Muscle of leg (tissue), 11 donors: ENCODE data around the gene FRY. TPM values are rescaled to one million over a fixed set of nuclear protein-coding genes. Genes with fewer than 3 reads are reported as not detected.

Experiments used
- DNase-seq: peaks from one replicate; pipeline ENCODE4 v3.0.0; 2013
- H3K27ac ChIP-seq: one replicate; pipeline ENCODE4 v1.5.1; 2013; ENCODE audit warnings: mild to moderate bottlenecking, low read length, control low read depth
- H3K27me3 ChIP-seq: one replicate; pipeline ENCODE4 v1.6.1; 2013; ENCODE audit warnings: low read length; ENCODE audit not compliant: control insufficient read depth, insufficient read depth
- H3K36me3 ChIP-seq: one replicate; pipeline ENCODE4 v1.6.1; 2013; ENCODE audit warnings: low read length; ENCODE audit not compliant: control insufficient read depth, insufficient read depth
- H3K4me1 ChIP-seq: one replicate; pipeline ENCODE4 v1.6.1; 2013; ENCODE audit warnings: low read length; ENCODE audit not compliant: control insufficient read depth, insufficient read depth
- H3K4me3 ChIP-seq: one replicate; pipeline ENCODE4 v1.5.1; 2013; ENCODE audit warnings: low read length, control low read depth
- H3K9me3 ChIP-seq: replicated peaks from 2 replicates; pipeline ENCODE4 v1.6.1; 2013; ENCODE audit warnings: low read depth, low read length; ENCODE audit not compliant: control insufficient read depth
- WGBS: methylation state at CpG from one replicate; pipeline ENCODE4 v1.1.5; 2013; ENCODE audit warnings: missing lambda C conversion rate; ENCODE audit not compliant: insufficient coverage; 5-methylcytosine and 5-hydroxymethylcytosine counted together
- polyA plus RNA-seq, 8 donors: library from polyadenylated mRNA; unstranded; fragments of 120-200 nt; gene quantifications; one replicate each; pipeline versions ENCODE4 v1.2.1 to v1.2.3, GENCODE V29; 2013; ENCODE audit warnings: inconsistent platforms in 1 of 8, low replicate concordance in 1 of 8; ENCODE audit not compliant: insufficient read length in 8 of 8, insufficient read depth in 1 of 8
- total RNA-seq: library from RNA; stranded (reverse); fragments of 120-200 nt; gene quantifications from one replicate; pipeline ENCODE4 v1.2.4, GENCODE V29; 2013

The FRY gene
- total and polyA plus RNA-seq, 9 donors: 37.7 to 63.5 (median 47.3) TPM

GRCh38 chr13:32203221-32203620, 171.6 kb downstream of the FRY start:
- Histone ChIP-seq H3K9me3 (no peaks in the 10 kb centered on the region), H3K4me1 (no peaks in the 10 kb centered on the region), H3K27me3 (no peaks in the 10 kb centered on the region), H3K4me3 (no peak overlapping the region), H3K27ac (no peak overlapping the region), H3K36me3 (peaks cover 18% of the 10 kb centered on the region)
- WGBS: 75% methylated on average over 1 of the region's 5 CpGs
- DNase-seq: no peak

GRCh38 chr13:32203736-32204135, 172.2 kb downstream of the FRY start:
- Histone ChIP-seq H3K27ac (no peak overlapping the region), H3K36me3 (peaks cover 22% of the 10 kb centered on the region), H3K4me3 (no peak overlapping the region), H3K4me1 (no peaks in the 10 kb centered on the region), H3K9me3 (no peaks in the 10 kb centered on the region), H3K27me3 (no peaks in the 10 kb centered on the region)
- no peak for DNase-seq
- 64% methylated on average over 1 of the region's 1 CpG for WGBS

GRCh38 chr13:32205431-32206096, 174.0 kb downstream of the FRY start:
- no peak for DNase-seq
- Histone ChIP-seq H3K4me3 (no peak overlapping the region), H3K4me1 (no peaks in the 10 kb centered on the region), H3K27ac (no peak overlapping the region), H3K9me3 (no peaks in the 10 kb centered on the region), H3K36me3 (peaks cover 27% of the 10 kb centered on the region), H3K27me3 (no peaks in the 10 kb centered on the region)
- WGBS: 47% methylated on average over 2 of the region's 4 CpGs

- no peaks in the 10 kb centered on the region for H3K4me1 ChIP-seq
- H3K27me3 ChIP-seq: no peaks in the 10 kb centered on the region
- DNase-seq: no peak
- peaks cover 31% of the 10 kb centered on the region for H3K36me3 ChIP-seq
- H3K9me3 ChIP-seq: no peaks in the 10 kb centered on the region
- 52% methylated on average over 5 of the region's 5 CpGs for WGBS
- no peak overlapping the region for H3K27ac ChIP-seq
- no peak overlapping the region for H3K4me3 ChIP-seq
These were observed 174.6 kb downstream of the FRY start for GRCh38 chr13:32206097-32206740.

GRCh38 chr13:32208860-32209259, 177.3 kb downstream of the FRY start:
- Histone ChIP-seq H3K27ac (no peak overlapping the region), H3K4me1 (no peaks in the 10 kb centered on the region), H3K36me3 (peaks cover 33% of the 10 kb centered on the region), H3K4me3 (no peak overlapping the region), H3K9me3 (no peaks in the 10 kb centered on the region), H3K27me3 (no peaks in the 10 kb centered on the region)
- 82% methylated on average over 11 of the region's 13 CpGs for WGBS
- no peak for DNase-seq

- WGBS: 43% methylated on average over 1 of the region's 2 CpGs
- H3K36me3 ChIP-seq: peaks cover 35% of the 10 kb centered on the region
- no peak overlapping the region for H3K27ac ChIP-seq
These were observed 178.1 kb downstream of the FRY start for GRCh38 chr13:32209652-32210051.

GRCh38 chr13:32210101-32210500, 178.5 kb downstream of the FRY start:
- peaks cover 37% of the 10 kb centered on the region for H3K36me3 ChIP-seq
- H3K27me3 ChIP-seq: no peaks in the 10 kb centered on the region
- no peaks in the 10 kb centered on the region for H3K9me3 ChIP-seq
- DNase-seq: no peak
- H3K27ac ChIP-seq: no peak overlapping the region
- H3K4me1 ChIP-seq: no peaks in the 10 kb centered on the region
- no peak overlapping the region for H3K4me3 ChIP-seq

More at GRCh38 chr13:32209652-32210051, 178.1 kb downstream of the FRY start:
- Histone ChIP-seq H3K4me3 (no peak overlapping the region), H3K27me3 (no peaks in the 10 kb centered on the region), H3K4me1 (no peaks in the 10 kb centered on the region), H3K9me3 (no peaks in the 10 kb centered on the region)
- DNase-seq: no peak

- Histone ChIP-seq H3K4me3 (no peak overlapping the region), H3K27ac (no peak overlapping the region), H3K36me3 (peaks cover 44% of the 10 kb centered on the region), H3K9me3 (no peaks in the 10 kb centered on the region), H3K27me3 (no peaks in the 10 kb centered on the region), H3K4me1 (no peaks in the 10 kb centered on the region)
- 100% methylated on average over 1 of the region's 3 CpGs for WGBS
- no peak for DNase-seq
These were observed 180.2 kb downstream of the FRY start for GRCh38 chr13:32211813-32212212.

- H3K4me3 ChIP-seq: no peak overlapping the region
- no peaks in the 10 kb centered on the region for H3K4me1 ChIP-seq
- WGBS: 83% methylated on average over 1 of the region's 3 CpGs
- H3K27ac ChIP-seq: no peak overlapping the region
- H3K27me3 ChIP-seq: no peaks in the 10 kb centered on the region
- no peaks in the 10 kb centered on the region for H3K9me3 ChIP-seq
- H3K36me3 ChIP-seq: peaks cover 44% of the 10 kb centered on the region
- DNase-seq: no peak
These were observed 180.8 kb downstream of the FRY start for GRCh38 chr13:32212421-32212820.

GRCh38 chr13:32213626-32214025, 182.1 kb downstream of the FRY start:
- H3K4me1 ChIP-seq: no peaks in the 10 kb centered on the region
- no peaks in the 10 kb centered on the region for H3K9me3 ChIP-seq
- H3K27ac ChIP-seq: no peak overlapping the region
- no peaks in the 10 kb centered on the region for H3K27me3 ChIP-seq
- no peak for DNase-seq
- peaks cover 38% of the 10 kb centered on the region for H3K36me3 ChIP-seq
- H3K4me3 ChIP-seq: no peak overlapping the region
